ENCODE data around the gene SMAD3. TPM values are rescaled to one million over a fixed set of nuclear protein-coding genes. Genes with fewer than 3 reads are reported as not detected.

Gene SMAD3
- total RNA-seq, 1 donor from 2014 or later = 25.7 TPM

DNA sequence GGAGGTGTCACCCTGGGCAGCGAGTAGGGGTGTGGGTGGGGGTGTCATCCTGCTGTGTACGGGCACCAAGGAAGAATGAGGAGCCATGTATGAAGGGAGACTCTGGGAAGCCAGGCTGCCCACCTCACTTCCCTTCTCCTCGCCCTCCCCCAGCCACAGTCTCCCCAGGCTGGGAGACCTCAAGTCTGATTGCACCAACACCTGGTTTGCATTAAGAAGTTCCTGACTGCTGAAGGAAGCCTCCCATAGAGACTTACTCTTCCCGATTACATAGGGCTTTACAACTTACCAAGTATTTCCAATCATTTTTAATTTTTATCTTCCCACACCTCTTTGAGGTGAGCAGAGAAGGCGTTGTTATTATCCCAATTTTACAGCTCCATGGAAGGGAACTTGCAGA lies 29.5 kb upstream of the SMAD3 start:
- TF ChIP-seq, protein P1, sequence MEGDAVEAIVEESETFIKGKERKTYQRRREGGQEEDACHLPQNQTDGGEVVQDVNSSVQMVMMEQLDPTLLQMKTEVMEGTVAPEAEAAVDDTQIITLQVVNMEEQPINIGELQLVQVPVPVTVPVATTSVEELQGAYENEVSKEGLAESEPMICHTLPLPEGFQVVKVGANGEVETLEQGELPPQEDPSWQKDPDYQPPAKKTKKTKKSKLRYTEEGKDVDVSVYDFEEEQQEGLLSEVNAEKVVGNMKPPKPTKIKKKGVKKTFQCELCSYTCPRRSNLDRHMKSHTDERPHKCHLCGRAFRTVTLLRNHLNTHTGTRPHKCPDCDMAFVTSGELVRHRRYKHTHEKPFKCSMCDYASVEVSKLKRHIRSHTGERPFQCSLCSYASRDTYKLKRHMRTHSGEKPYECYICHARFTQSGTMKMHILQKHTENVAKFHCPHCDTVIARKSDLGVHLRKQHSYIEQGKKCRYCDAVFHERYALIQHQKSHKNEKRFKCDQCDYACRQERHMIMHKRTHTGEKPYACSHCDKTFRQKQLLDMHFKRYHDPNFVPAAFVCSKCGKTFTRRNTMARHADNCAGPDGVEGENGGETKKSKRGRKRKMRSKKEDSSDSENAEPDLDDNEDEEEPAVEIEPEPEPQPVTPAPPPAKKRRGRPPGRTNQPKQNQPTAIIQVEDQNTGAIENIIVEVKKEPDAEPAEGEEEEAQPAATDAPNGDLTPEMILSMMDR (IDR thresholded peaks at IDR 0.05) = no peak
- no peak overlapping the region for H3K27ac ChIP-seq
- ATAC-seq (no peak), DNase-seq (no peak)
- no peak overlapping the region for H3K4me3 ChIP-seq
- H3K9me3 ChIP-seq = no peaks in the 10 kb centered on the region
- H3K36me3 ChIP-seq = no peaks in the 10 kb centered on the region
- H3K27me3 ChIP-seq (ENCODE audit: low read depth) = peaks cover 13% of the 10 kb centered on the region
- intact Hi-C loops (cut with DNase I) = no loop called here
- H3K4me1 ChIP-seq = peaks cover 16% of the 10 kb centered on the region

DNA sequence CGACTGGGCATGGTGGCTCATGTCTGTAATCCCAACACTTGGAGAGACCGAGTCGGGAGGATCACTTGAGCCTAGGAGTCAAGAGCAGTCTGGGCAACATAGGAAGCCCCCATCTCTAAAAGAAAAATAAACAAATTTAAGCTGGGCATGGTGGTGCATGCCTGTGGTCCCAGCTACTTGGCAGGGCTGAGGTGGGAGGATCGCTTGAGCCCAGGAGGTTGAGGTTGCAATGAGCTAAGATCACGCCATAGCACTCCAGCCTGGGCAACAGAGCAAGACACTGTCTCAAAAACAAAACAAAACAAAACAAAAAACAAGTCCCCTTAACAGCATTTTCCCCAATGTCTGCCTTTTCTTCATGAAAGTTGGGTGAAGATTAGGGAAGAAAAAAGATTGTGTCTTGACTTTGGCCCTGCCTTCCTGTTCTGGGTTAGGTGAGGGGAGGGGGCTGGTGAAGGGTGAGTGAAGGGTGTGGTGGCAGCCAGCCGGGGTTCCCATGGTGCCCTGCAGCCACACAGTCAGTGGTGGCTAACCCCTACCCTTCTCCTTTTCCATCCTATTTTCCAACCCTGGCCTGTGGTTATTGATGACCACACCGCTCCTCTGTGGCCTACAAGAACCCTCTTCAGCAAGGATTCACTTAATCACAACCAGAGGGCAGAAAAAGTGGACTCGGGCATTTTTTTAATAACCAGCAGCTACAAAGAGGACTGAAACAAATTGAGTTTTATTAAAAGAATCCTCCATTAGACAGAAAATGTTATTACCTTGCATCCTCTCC lies 28.4 kb upstream of the SMAD3 start:
- TF ChIP-seq, protein P1 (IDR thresholded peaks at IDR 0.05) = no peak

DNA sequence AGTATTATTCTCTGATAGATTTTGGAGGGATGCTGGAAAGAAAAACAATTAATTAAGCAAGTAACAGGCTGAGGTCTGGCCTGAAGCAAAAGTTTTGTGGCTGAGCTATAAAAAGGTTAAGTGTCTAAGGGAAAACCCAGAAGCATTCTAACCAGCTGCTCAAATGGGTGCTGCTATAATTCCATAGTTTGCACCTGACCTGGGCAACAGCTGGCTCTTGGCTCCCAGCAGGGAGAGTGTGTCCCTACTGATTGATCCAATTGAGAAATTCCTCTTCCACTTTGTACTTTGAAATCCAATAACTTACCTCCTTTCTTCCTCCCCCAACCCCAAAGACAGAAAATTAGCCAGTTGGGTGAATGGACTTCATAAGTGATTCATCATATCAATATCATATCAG lies 27.7 kb upstream of the SMAD3 start:
- peaks cover 15% of the 10 kb centered on the region for H3K4me1 ChIP-seq
- DNase-seq (no peak), ATAC-seq (no peak)
- peaks cover 8% of the 10 kb centered on the region for H3K27me3 ChIP-seq (ENCODE audit: low read depth)
- no peak overlapping the region for H3K4me3 ChIP-seq
- no peaks in the 10 kb centered on the region for H3K36me3 ChIP-seq
- TF ChIP-seq, protein P1 (IDR thresholded peaks at IDR 0.05) = no peak
- no peak overlapping the region for H3K27ac ChIP-seq
- intact Hi-C loops (cut with DNase I) = no loop called here
- H3K9me3 ChIP-seq = no peaks in the 10 kb centered on the region

More for the DNA sequence above, 28.4 kb upstream of the SMAD3 start:
- no peak overlapping the region for H3K4me3 ChIP-seq
- peaks cover 16% of the 10 kb centered on the region for H3K4me1 ChIP-seq
- peaks cover 13% of the 10 kb centered on the region for H3K27me3 ChIP-seq (ENCODE audit: low read depth)
- intact Hi-C loops (cut with DNase I) = no loop called here
- H3K27ac ChIP-seq = no peak overlapping the region
- no peaks in the 10 kb centered on the region for H3K9me3 ChIP-seq
- H3K36me3 ChIP-seq = no peaks in the 10 kb centered on the region
- DNase-seq = no peak
- ATAC-seq = no peak

DNA sequence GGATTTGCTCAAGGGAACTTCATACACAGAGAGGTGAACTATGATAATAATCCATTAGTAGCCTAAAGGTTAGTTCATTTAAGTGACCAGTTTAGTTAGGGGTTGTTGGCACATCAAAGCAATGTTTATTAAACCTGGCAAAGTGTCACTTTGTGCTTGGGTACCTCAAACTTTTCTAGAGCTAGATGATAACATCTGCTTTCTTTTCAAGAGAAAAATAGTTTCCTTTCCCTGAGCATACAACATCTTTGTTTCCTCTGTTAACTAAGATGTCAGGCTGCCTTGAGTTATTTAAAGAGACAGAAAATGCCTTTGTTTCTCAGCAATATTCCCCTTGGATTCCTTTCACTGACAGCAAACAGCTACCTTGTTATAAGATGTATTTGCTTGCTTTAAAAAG lies 26.7 kb upstream of the SMAD3 start:
- no peak overlapping the region for H3K4me3 ChIP-seq
- no peaks in the 10 kb centered on the region for H3K9me3 ChIP-seq
- intact Hi-C loops (cut with DNase I) = no loop called here
- TF ChIP-seq, protein P1 (IDR thresholded peaks at IDR 0.05) = no peak
- DNase-seq = no peak
- no peaks in the 10 kb centered on the region for H3K36me3 ChIP-seq
- no peaks in the 10 kb centered on the region for H3K27me3 ChIP-seq (ENCODE audit: low read depth)
- H3K27ac ChIP-seq = no peak overlapping the region
- H3K4me1 ChIP-seq = peaks cover 4% of the 10 kb centered on the region
- no peak for ATAC-seq

DNA sequence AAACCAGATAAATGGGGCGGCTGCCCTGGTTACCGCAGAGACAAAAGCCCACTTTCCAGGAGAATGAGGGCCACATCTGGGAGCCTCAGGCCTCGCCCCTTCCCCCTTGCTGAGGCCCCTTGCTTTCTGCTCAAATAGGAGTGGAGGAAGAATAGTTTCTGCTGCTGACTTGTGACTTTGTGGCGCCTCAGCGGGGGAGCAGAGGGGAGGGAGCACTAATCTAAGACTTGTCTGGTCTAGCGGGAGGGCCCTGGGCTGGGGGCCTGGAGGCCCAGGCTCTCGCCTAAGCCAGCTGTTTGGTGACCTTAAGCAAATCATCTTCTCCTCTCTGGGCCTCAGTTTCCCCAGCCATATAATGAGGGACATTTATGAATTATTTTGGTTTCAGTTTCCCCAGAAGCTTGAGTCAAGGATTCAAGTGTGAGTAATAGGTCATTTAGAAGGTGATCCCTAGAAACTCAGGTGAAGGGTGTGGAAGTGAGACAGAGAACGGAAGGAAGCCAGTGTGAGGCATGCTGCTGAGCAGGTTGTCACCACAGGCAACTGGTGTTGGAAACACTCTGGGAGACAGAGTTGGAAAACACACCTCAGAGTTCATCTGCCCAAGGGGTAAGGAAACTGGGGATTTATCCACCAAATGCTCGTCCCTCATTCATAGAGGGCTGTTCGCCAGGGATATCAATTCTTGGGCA lies 25.9 kb upstream of the SMAD3 start:
- no peak for ATAC-seq
- intact Hi-C loops (cut with DNase I) = no loop called here
- H3K27ac ChIP-seq = no peak overlapping the region
- H3K9me3 ChIP-seq = no peaks in the 10 kb centered on the region
- TF ChIP-seq, protein P1 (IDR thresholded peaks at IDR 0.05) = no peak
- peaks cover 6% of the 10 kb centered on the region for H3K4me1 ChIP-seq
- no peak overlapping the region for H3K4me3 ChIP-seq
- no peaks in the 10 kb centered on the region for H3K36me3 ChIP-seq
- H3K27me3 ChIP-seq (ENCODE audit: low read depth) = no peaks in the 10 kb centered on the region
- DNase-seq = no peak

Measured in lower lobe of right lung (tissue), 2 donors.